Activated CD8-positive, alpha-beta memory T cell treated with anti-CD3 and anti-CD28 coated beads, Interleukin-2, amount 50 U/mL, for 1 hour (primary cell): Measurements from ENCODE around the gene THNSL1.

Source experiments
- DNase-seq: peaks from one replicate; pipeline ENCODE4 v3.0.0-alpha.2; 2020; ENCODE audit errors: extremely low read depth

Gene THNSL1

DNA sequence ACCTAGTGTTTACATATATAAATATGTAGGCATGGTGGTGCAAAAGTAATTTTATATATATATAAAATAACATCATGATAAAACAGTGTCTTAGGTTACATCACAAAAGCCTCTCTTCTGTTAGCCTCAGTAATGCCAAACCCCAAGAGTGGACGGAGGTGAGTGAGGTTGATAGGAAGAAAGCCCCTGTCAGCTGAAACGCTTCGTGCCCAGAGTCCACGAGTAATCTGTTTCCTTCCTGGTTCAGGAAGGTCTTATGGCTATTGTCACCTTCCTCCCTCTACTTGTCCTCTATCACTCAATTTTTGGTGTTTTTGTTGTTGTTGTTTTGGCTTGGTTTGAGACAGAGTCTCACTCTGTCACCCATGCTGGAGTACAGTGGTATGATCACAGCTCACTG is 41.5 kb downstream of the THNSL1 start:
- no peak for DNase-seq

DNA sequence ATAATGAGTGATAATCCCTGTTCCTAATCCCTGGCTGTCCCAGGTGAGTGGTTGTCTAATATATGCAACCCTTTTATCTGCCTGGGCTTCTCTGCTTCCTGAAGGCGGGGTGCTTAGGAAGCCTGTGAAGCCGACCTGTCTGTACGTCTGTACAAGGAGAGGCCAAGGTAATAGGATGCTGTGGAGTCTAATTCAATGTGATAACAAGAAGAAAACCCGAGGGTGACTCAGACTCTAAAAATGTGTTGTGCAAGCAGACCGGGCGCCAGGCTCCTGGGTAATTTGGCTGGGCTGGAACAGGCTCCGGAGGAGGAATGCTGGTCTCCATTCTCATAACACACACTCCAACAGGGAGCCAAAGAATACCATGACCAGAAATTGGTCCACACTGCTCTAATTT is 43.6 kb downstream of the THNSL1 start:
- no peak for DNase-seq

DNA sequence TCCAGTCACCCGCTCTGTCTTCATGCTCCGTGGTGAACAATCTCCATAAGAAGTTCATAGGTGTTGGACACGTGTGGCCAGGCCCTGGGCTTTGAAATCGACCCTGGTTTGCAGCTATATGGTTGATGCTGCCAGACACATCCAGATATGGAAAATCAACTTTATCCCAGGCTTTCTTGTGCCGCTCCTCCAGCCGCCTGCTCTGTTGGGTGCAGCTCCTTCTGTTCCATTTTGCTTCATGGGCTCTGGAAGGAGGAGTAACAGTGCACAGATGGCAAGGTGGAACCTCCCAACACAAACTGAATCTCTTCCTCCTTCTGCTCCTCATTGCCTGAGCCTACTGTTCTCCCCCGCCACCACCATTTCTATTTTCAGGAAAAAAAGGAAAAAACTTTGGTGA is 44.7 kb downstream of the THNSL1 start:
- DNase-seq = no peak

DNA sequence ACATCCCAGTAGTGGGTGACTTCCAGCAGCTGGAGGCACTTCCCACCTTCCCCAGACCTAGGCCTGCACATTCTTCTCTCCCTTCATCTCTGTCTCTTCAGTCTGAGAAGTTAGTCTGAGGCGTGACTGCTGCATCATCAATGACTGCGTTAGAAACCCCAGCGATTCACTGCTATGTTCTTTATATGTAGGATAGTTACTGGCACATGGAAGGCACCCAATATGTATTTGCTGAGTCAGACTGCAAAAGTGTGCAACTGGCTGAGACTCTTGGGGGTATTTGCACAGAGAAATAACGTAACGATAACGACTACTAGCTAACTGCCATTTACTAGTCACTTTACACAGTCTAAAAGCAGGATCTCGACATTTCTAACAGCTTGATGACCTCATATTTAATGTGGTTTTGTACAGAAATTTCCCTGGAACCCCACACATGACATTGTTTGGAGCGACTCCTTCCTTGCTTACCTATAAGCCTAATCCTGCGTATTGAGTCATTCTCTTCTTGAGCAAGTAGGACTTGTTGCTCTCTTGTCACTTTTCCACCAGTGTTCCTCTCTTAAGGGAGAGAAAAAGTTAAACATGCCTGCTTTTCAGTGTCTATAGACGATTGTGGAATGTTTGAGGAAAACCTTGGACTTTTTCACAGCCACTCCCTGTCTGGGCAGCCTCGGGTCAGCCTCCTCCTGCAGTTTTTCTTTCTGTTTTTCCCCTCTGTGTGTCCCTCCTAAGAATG is 45.5 kb downstream of the THNSL1 start:
- DNase-seq = no peak

DNA sequence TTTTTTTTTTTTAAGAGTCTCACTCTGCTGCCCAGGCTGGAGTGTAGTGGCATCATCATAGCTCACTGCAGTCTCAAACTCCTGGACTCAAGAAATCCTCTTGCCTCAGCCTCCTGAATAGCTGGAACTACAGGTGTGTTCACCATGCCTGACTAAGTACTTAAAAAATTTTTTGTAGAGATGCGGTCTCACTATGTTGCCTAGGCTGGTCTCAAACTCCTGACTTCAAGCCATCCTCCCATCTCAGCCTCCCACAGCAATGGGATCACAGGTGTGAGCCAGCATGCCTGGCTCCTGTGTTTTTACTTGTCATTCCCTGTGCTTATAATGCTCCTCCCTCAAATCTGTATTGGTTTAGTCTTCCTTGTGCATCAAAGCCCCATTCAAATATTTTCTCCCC is 46.7 kb downstream of the THNSL1 start:
- no peak for DNase-seq

DNA sequence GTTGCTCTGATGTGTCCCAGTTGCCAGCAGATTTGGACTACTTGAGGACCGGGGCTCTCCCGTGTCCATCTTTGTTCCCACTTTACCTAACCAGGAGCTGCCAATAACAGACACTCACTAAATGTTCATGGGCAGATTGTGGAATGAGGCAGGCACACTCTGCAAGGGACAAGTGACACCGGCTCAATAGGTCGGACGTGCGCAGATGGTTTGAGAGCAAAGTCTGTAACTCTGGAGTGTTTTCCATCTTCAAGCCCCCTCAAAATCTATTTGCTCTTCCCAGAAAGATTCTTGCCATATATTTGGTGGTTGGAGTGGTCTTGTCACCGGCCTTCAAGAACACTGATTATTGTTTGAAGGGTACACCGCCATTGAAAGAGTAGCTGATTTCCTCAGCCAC is 47.2 kb downstream of the THNSL1 start:
- DNase-seq = no peak

DNA sequence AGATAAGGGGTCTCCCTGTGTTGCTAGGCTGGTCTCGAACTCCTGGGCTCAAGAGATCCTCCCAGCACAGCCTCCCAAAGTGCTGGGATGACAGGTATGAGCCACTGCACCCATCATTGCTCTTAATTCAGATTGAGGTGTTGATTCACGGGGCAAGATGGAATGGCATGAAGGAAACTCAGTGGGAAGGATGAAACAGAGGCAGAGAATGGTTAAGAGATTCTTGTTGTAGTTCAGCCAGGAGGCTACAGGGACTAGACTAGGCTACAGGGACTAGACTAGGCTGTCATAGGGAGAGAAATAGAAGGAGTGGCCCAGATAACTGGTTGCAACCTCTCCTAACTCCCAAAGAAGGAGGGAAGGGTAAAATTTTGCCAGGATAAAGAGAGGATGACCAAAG is 48.0 kb downstream of the THNSL1 start:
- DNase-seq = no peak

DNA sequence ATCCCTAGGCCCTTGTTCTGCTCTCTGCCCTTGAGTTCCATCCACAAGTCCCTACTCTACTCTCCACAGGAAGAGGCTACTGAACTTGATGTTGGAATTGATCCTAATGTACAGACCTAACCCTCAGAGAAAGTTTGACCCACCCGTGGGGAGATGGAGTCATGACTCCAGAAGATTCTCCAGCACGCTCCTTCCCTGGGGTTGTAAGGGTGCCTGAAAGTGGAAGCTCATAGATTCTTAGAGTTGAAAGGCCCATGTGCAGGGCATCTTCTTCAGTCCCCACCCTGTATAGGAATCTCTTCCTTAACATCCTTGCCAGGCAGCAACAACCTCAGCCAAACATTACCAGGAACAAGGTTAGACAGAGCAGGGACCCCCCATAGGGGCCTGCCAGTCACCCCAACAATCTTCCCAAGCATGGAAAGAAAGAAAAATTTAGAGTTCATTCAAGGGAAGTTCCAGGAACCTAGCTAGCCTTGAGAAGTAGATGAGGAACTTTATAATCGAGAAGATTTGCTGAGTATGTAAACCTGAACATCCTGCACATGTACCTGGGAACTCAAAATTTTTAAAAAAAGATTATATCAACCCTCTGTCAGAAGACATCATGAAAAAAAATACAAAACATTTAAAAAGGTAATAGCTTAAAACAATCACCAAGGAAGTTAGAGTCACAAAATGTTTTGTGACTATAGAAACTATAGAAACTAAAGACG is 49.5 kb downstream of the THNSL1 start:
- no peak for DNase-seq

DNA sequence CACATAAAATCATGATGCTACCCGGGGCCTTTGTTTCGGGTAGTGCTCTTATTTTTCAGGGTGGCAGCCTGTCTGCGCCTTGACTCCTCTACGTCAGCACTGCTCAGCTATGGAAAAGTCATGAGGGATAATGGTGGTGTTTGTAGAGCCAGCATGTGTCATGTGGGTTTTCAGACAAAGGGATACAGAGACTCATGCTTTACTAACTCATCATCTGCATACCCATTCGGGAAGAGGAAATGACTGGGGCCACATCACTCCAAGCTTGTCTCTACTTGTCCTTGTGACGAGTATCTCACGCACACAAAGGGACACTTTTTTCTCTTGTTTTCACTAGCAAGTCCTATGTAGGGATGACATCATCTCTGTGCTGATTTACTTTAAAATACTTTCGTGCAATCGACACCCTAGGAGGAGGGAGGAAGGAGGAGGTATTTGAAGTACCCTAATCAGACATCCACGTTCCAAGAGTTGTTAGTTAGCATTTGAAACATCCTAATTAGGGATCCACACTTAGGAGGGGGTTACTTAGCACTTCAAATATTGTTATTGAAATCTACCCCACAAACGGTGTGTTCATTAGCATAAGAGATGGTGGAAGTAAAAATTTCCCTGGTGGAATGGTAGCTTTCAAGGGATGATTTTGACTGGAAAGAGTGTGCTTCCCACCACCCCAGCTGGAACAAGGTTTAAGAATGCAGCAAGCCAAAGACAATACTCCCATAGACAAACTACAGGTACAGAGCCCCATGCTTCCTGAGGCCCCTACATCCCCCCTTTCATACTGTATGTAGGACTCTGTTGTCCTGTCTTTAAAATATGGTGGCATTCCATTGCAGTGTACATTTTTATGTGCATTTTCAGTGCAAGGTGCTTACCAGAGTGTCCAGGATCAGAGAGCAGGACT is 52.0 kb downstream of the THNSL1 start:
- no peak for DNase-seq

DNA sequence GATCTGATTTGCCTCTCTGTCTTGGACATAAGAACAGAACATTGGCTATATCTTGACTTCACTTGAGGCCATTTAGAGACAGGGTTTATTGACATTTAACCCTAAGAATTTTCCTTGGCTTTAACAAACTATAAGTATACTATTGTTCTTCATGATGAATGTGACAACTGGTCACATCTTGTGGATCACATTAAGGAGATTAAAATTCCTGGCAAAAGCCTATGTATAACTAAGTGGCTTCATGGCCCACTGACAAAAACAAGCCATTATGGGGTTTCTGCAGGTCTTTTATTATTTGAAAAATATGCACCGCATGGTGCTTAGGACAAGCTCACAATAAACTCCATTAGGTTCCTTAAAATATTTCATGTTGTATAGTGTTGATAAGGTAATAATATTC is 54.8 kb downstream of the THNSL1 start:
- no peak for DNase-seq

DNA sequence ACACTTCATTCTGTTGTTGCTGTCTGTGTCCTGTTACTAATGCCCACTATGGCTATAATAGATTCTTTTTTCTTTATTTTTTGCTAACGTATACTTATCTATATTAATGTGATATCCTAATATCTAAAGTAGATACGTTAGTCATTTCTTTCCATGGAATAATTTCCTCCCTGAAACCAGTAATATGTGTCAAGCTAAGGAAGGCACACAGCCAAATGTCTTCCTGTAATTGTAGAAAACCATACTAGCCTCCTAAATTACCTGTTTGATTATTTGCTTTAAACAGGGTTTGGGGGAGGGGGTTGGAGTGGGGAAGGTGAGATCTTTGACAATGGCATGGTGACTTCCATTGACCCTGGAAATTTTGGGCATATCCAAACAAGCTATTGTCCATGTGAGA is 56.4 kb downstream of the THNSL1 start:
- DNase-seq = no peak

DNA sequence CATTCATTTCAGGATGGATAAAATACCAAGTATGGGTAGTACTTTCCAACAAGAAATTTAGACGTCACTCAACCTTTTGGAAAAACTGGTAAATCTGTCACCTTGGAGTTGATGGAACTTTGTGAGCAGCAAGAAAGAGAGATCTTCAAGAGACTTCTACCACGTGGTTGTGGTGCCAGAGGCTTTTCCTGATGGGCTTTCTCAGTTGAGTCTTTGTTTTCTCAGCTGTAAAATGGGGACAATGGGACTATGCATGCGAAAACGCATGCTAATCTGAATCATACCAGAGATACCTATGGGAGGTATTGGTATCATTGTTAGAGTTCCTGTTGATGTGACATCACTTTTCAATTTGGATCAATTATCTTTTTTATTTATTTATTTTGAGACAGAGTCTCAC is 59.4 kb downstream of the THNSL1 start:
- DNase-seq = no peak
